GM23338 (cell line): ENCODE data around the gene SDC1. TPM values are rescaled to one million over a fixed set of nuclear protein-coding genes. Genes with fewer than 3 reads are reported as not detected.

ENCODE experiments used
- ATAC-seq: fragments of 200-7000 bp; cut with Tn5 transposase; 3 replicates; pipeline ENCODE4 v1.9.1; 2020
- DNase-seq: peaks from one replicate; pipeline ENCODE4 v3.0.0-alpha.2; 2015; ENCODE audit warnings: low spot score
- H2AFZ ChIP-seq: fragments of 200-600 bp; sonication (generic); 2 replicates; pipeline ENCODE4 v1.8.0; 2016; ENCODE audit warnings: antibody characterized with exemption, mild to moderate bottlenecking, moderate library complexity
- H3F3A ChIP-seq: fragments of 200-600 bp; sonication (generic); replicated peaks from 2 replicates; pipeline ENCODE4 v1.8.0; 2017; ENCODE audit warnings: antibody characterized with exemption, mixed run types, low read depth
- H3K27ac ChIP-seq: fragments of 200-600 bp; sonication (generic); 2 replicates; pipeline ENCODE4 v1.6.1; 2016; ENCODE audit warnings: low read depth
- H3K27me3 ChIP-seq: fragments of 200-600 bp; sonication (generic); 2 replicates; pipeline ENCODE4 v1.8.0; 2016; ENCODE audit warnings: mild to moderate bottlenecking, mixed run types, moderate library complexity; ENCODE audit not compliant: insufficient read depth
- H3K36me3 ChIP-seq: fragments of 200-600 bp; sonication (generic); 2 replicates; pipeline ENCODE4 v1.8.0; 2016; ENCODE audit warnings: mild to moderate bottlenecking; ENCODE audit not compliant: insufficient read depth
- H3K4me1 ChIP-seq: fragments of 200-600 bp; sonication (generic); 2 replicates; pipeline ENCODE4 v1.8.0; 2016; ENCODE audit warnings: mild to moderate bottlenecking, moderate library complexity; ENCODE audit not compliant: insufficient read depth
- H3K4me2 ChIP-seq: fragments of 200-600 bp; sonication (generic); 2 replicates; pipeline ENCODE4 v1.7.1; 2017; ENCODE audit warnings: mixed run types
- H3K4me3 ChIP-seq: fragments of 200-600 bp; sonication (generic); 2 replicates; pipeline ENCODE4 v1.6.1; 2016; ENCODE audit warnings: mixed run types
- H3K79me2 ChIP-seq: fragments of 200-600 bp; sonication (generic); replicated peaks from 2 replicates; pipeline ENCODE4 v1.8.0; 2017; ENCODE audit warnings: mild to moderate bottlenecking; ENCODE audit not compliant: insufficient read depth
- H3K9me2 ChIP-seq: fragments of 200-600 bp; sonication (generic); 2 replicates; pipeline ENCODE4 v1.8.0; 2017; ENCODE audit not compliant: insufficient read depth
- H4K20me1 ChIP-seq: fragments of 200-600 bp; sonication (generic); replicated peaks from 2 replicates; pipeline ENCODE4 v1.8.0; 2017; ENCODE audit warnings: mild to moderate bottlenecking; ENCODE audit not compliant: insufficient read depth
- H3K27ac Mint-ChIP-seq: 2 replicates; pipeline ENCODE4 v1.8.0; 2020; ENCODE audit warnings: inconsistent platforms, mild to moderate bottlenecking, moderate library complexity, mixed read lengths
- H3K27me3 Mint-ChIP-seq: 3 replicates; pipeline ENCODE4 v1.8.0; 2022; ENCODE audit warnings: low read depth, mild to moderate bottlenecking, moderate library complexity, mixed read lengths, inconsistent platforms; ENCODE audit not compliant: insufficient read depth, poor library complexity
- H3K36me3 Mint-ChIP-seq: 3 replicates; pipeline ENCODE4 v1.8.0; 2021; ENCODE audit warnings: low read depth, mild to moderate bottlenecking, inconsistent platforms, moderate library complexity, mixed read lengths
- H3K4me1 Mint-ChIP-seq: 3 replicates; pipeline ENCODE4 v1.8.0; 2020; ENCODE audit warnings: mild to moderate bottlenecking, inconsistent platforms, mixed read lengths
- H3K4me3 Mint-ChIP-seq: 3 replicates; pipeline ENCODE4 v1.8.0; 2021; ENCODE audit warnings: moderate library complexity, mild to moderate bottlenecking, inconsistent platforms, mixed read lengths
- H3K9me3 Mint-ChIP-seq: 3 replicates; pipeline ENCODE4 v1.8.0; 2020; ENCODE audit warnings: moderate library complexity, mild to moderate bottlenecking, inconsistent platforms, mixed read lengths
- ETS1 ChIP-seq: IDR thresholded peaks from 2 replicates; pipeline ENCODE4 v1.6.1; 2016; ENCODE audit warnings: antibody characterized with exemption
- ZNF462 ChIP-seq: fragments of 250-450 bp; sonication (Bioruptor Pico); IDR thresholded peaks from 2 replicates; pipeline ENCODE4 v1.5.0; 2020; ENCODE audit warnings: mild to moderate bottlenecking, moderate library complexity
- polyA plus RNA-seq: library from polyadenylated mRNA; unstranded; fragments of >200 nt; fragmentation: Nextera tagmentation; extraction: Ambion mirVana; gene quantifications from 2 replicates; pipeline ENCODE4 v1.2.1, GENCODE V29; 2016
- total RNA-seq: library from RNA; depleted of rRNA; stranded (reverse); fragments of >200 nt; shearing (Covaris generic); gene quantifications from 2 replicates; pipeline ENCODE4 v1.2.3, GENCODE V29; 2014

Gene SDC1
- total and polyA plus RNA-seq, 2 experiments from 2014 or later = 16.6 to 43.0 TPM

GRCh38 chr2:20215183-20216040 lies 9.5 kb downstream of the SDC1 start:
- TF ChIP-seq ETS1 (no peak), ZNF462 (CRISPR knock-in tag) (no peak)
- H3K4me2 ChIP-seq = no peak overlapping the region

More at GRCh38 chr2:20215183-20216040, 9.5 kb downstream of the SDC1 start:
- Histone ChIP-seq H3K36me3 (no peaks in the 10 kb centered on the region), H3F3A (no peaks in the 10 kb centered on the region), H2AFZ (no peak overlapping the region), H3K79me2 (peaks cover 77% of the 10 kb centered on the region), H3K27ac (no peak overlapping the region), H3K4me1 (0 out of 2 replicates have a peak, but pooled peaks cover 10% of the 10 kb centered on the region), H4K20me1 (peaks cover 3% of the 10 kb centered on the region; the same call in 1 of the 2 replicates), H3K27me3 (no peaks in the 10 kb centered on the region), H3K4me3 (no peak overlapping the region), H3K9me2 (no peaks in the 10 kb centered on the region)
- peaks cover 5% of the 10 kb centered on the region for H3K27me3 Mint-ChIP-seq
- ATAC-seq (no peak), DNase-seq (no peak)
- H3K4me1 Mint-ChIP-seq = peaks cover 44% of the 10 kb centered on the region
- H3K4me3 Mint-ChIP-seq = no peak overlapping the region
- H3K9me3 Mint-ChIP-seq = no peaks in the 10 kb centered on the region
- no peak overlapping the region for H3K27ac Mint-ChIP-seq
- H3K36me3 Mint-ChIP-seq = peaks cover 16% of the 10 kb centered on the region
